ENCODE data around the gene MFSD2B.

MFSD2B gene, protein sequence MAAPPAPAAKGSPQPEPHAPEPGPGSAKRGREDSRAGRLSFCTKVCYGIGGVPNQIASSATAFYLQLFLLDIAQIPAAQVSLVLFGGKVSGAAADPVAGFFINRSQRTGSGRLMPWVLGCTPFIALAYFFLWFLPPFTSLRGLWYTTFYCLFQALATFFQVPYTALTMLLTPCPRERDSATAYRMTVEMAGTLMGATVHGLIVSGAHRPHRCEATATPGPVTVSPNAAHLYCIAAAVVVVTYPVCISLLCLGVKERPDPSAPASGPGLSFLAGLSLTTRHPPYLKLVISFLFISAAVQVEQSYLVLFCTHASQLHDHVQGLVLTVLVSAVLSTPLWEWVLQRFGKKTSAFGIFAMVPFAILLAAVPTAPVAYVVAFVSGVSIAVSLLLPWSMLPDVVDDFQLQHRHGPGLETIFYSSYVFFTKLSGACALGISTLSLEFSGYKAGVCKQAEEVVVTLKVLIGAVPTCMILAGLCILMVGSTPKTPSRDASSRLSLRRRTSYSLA

DNA sequence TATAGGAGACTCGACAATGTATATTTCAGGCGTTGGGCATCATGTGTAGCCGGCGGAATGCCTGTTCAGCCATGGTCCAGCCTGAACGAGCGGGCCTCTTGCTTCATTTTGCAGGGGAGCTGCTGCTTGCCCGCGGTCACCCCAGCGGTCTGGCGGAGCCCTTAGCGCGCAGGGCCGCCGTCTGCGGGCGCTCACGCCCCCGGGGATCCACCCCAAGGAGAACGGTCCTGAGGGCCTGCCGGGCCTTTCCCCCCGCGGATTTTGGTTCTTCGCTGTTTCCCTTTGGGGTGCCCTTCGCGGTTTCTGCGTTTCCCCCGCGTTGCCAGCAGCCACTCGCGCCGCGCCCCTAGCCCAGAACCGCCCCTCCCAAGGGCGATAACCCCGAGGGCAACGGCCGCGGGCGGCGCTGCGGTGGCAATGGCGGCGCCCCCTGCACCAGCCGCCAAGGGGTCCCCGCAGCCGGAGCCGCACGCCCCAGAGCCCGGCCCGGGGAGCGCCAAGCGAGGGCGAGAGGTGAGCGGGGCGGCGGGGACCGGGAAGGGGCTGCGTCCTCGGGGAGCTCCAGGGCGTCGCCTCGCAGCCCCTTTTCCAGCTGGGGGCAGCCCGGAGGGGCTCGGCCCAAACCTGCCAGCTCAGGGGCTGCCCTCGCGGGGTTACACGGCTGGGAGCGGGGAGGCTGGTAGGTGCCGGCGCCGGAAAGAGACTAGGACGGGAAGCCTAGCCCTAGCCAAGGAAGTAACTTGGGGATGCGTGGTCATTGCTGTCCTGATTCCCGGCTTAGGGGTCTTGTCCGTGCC is at the start of gene MFSD2B:
Gene MFSD2B, plus strand, starts transcription at position 406 of the 797 bp plus-strand sequence. Its CDS starts 12 bp downstream, at position 418.
- DNase-seq (ENCODE audit: low spot score): no peak
- peak within 1 kb of the TSS; percentile 67 for H3K4me3 ChIP-seq
- TF ChIP-seq, protein P1, sequence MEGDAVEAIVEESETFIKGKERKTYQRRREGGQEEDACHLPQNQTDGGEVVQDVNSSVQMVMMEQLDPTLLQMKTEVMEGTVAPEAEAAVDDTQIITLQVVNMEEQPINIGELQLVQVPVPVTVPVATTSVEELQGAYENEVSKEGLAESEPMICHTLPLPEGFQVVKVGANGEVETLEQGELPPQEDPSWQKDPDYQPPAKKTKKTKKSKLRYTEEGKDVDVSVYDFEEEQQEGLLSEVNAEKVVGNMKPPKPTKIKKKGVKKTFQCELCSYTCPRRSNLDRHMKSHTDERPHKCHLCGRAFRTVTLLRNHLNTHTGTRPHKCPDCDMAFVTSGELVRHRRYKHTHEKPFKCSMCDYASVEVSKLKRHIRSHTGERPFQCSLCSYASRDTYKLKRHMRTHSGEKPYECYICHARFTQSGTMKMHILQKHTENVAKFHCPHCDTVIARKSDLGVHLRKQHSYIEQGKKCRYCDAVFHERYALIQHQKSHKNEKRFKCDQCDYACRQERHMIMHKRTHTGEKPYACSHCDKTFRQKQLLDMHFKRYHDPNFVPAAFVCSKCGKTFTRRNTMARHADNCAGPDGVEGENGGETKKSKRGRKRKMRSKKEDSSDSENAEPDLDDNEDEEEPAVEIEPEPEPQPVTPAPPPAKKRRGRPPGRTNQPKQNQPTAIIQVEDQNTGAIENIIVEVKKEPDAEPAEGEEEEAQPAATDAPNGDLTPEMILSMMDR (IDR thresholded peaks at IDR 0.05): no peak
- no peak within 1 kb of the TSS for H3K27ac ChIP-seq

DNA sequence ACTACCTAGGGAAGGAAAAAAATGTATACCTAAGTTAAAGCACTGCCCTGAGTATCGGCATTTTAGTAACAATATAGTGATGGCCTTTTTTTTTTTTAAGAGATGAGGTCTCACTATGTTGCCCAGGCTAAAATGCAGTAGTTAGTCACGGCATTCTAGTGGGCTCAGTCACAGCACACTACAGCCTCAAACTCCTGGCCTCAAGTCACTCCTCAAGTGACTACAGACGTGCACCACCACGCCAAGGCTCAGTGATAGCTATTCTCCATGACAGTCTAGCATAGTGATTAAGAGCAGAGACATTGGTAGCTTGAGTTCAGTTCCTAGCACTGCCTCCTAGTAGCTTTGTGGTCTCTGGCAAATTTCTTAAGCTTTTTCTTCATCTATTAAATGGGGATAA is 42.0 kb upstream of the MFSD2B start:
- H3K4me3 ChIP-seq: no peak overlapping the region
- no peak for DNase-seq (ENCODE audit: low spot score)
- H3K27ac ChIP-seq: no peak overlapping the region
- TF ChIP-seq, protein P1 (IDR thresholded peaks at IDR 0.05): no peak

DNA sequence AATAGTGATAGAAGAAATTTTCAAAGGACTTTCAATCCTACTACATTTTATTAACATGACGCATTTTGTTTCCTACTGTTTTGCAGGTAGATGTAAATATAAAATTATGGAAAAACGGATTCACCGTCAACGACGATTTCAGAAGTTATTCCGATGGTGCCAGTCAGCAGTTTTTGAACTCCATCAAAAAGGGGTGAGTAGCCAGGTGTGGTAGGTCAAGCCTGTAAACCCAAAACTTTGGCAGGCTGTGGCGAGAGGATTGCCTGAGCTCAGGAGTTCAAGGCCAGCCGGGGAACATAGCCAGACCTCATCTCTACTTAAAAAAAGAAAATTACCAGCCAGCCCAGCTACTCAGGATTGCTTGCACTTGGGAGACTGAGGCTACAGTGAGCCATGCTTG is 33.0 kb upstream of the MFSD2B start:
- TF ChIP-seq, protein P1 (IDR thresholded peaks at IDR 0.05): no peak
- Histone ChIP-seq H3K27ac (no peak overlapping the region), H3K4me3 (no peak overlapping the region)
- DNase-seq (ENCODE audit: low spot score): no peak

DNA sequence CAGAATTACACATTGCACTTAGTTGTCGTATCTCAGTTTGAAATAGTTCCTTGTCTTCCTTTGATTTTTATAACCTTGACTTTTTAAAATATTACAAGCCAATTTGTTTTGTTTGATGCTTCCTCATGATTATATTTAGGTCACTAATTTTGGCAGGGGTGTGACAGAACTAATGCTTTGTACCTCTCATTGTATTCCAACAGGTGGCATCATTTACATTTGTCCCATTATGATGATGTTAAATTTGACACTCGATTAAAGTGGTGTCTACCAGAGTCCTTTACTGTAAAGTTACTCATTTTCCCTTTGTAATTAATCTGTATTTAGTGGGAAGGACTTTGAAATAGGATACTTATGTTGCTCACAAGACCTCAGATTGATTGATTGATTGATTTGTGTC is 21.5 kb upstream of the MFSD2B start:
- no peak overlapping the region for H3K4me3 ChIP-seq

DNA sequence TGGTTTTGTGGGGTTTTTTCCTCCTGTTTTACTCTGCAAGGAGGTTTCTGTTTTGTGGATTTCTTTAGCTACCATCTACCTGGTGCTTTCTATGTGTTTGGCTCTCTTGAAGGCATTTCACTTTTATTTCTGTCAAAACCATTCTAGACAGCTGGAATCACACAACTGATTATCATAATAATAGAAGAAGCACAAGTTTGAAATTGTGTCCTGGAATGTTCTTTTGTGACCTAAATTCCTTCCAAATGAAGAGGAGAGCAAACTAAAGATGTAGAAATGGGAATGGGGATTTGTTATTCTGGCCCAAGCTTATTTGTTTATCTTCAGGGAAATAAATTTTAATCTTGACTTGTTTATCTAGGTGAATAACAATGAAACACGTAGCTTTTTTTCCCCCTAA is 17.0 kb upstream of the MFSD2B start:
- Histone ChIP-seq H3K4me3 (no peak overlapping the region), H3K27ac (no peak overlapping the region)
- TF ChIP-seq, protein P1 (IDR thresholded peaks at IDR 0.05): no peak
- no peak for DNase-seq (ENCODE audit: low spot score)

More for the DNA sequence above, 21.5 kb upstream of the MFSD2B start:
- TF ChIP-seq, protein P1 (IDR thresholded peaks at IDR 0.05): no peak
- DNase-seq (ENCODE audit: low spot score): no peak
- H3K27ac ChIP-seq: no peak overlapping the region

DNA sequence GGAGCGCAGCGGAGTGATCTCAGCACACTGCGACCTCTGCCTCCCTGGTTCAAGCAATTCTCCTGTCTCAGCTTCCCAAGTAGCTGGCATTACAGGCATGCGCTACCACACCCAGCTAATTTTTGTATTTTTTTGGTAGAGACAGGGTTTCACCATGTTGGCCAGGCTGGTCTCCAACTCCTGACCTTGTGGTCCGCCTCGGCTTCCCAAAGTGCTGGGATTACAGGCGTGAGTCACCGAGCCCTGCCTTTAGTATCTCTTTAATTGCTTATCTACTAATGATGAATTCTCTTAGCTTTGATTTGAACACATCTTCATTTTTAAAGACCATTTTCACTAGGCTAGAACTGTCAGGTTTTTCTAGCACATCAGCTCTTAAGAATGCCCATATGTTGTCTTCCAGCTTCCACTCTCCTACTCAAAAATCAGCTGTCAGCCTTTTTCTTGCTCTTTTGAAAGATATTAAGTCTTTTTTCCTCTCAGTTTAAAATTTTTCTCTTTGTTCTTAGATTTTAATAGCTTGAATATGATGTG is 16.1 kb upstream of the MFSD2B start:
- TF ChIP-seq, protein P1 (IDR thresholded peaks at IDR 0.05): no peak
- Histone ChIP-seq H3K27ac (no peak overlapping the region), H3K4me3 (no peak overlapping the region)
- DNase-seq (ENCODE audit: low spot score): no peak
